ENCODE data around the gene PDGFRB. TPM values are rescaled to one million over a fixed set of nuclear protein-coding genes. Genes with fewer than 3 reads are reported as not detected.

PDGFRB gene
- total RNA-seq, 2 donors from 2014 or later: 8.6 to 18.1 TPM

DNA sequence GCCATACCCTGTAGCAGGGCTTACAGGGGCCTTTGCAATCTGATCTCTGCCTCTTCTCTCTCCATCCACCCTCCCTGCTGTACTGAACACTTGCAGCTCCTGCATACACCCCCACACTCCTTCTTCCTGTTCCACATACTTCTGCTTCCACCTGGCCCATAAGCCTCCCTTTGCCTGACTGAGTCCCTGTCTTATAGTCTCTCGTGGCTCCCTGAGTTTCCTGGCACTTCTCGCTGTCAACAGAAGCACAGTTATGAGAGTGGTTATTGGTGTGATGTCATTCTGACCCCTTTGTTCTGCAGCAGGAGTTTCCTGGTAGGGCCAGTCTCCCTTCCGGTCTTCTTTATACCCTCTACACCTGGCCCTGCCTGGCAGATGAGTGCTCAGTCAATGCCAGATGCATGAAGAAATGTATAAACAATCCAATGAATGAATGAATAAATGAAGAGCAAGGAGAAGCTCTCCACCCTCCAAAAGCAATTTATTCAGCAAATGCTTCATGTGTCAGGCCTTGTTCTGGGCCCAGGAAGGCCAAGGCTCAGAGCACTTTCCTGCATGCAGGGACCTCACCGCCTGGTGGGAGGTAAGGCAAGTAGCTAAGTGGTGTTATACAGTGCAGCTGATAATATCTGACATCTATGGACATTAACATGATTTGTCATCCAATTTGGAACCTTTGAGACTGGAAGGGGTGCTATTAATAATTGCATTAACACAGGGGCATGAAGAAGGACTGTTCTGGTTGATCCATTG is 48.8 kb downstream of the PDGFRB start:
- Histone ChIP-seq H3K27me3 (no peaks in the 10 kb centered on the region), H3K9ac (ENCODE audit: low read depth in 2 of 2, low read length in 2 of 2) (no peak overlapping the region), H3K4me3 (no peak overlapping the region), H3K27ac (peak overlapping the region; percentile 69), H3K4me1 (peaks cover 5% of the 10 kb centered on the region), H3K36me3 (no peaks in the 10 kb centered on the region), H3K9me3 (no peaks in the 10 kb centered on the region)
- intact Hi-C loops (cut with DNase I): no loop called here
- TF ChIP-seq, protein P1, sequence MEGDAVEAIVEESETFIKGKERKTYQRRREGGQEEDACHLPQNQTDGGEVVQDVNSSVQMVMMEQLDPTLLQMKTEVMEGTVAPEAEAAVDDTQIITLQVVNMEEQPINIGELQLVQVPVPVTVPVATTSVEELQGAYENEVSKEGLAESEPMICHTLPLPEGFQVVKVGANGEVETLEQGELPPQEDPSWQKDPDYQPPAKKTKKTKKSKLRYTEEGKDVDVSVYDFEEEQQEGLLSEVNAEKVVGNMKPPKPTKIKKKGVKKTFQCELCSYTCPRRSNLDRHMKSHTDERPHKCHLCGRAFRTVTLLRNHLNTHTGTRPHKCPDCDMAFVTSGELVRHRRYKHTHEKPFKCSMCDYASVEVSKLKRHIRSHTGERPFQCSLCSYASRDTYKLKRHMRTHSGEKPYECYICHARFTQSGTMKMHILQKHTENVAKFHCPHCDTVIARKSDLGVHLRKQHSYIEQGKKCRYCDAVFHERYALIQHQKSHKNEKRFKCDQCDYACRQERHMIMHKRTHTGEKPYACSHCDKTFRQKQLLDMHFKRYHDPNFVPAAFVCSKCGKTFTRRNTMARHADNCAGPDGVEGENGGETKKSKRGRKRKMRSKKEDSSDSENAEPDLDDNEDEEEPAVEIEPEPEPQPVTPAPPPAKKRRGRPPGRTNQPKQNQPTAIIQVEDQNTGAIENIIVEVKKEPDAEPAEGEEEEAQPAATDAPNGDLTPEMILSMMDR (IDR thresholded peaks at IDR 0.05): no peak
- DNase-seq: peak; percentile 61

DNA sequence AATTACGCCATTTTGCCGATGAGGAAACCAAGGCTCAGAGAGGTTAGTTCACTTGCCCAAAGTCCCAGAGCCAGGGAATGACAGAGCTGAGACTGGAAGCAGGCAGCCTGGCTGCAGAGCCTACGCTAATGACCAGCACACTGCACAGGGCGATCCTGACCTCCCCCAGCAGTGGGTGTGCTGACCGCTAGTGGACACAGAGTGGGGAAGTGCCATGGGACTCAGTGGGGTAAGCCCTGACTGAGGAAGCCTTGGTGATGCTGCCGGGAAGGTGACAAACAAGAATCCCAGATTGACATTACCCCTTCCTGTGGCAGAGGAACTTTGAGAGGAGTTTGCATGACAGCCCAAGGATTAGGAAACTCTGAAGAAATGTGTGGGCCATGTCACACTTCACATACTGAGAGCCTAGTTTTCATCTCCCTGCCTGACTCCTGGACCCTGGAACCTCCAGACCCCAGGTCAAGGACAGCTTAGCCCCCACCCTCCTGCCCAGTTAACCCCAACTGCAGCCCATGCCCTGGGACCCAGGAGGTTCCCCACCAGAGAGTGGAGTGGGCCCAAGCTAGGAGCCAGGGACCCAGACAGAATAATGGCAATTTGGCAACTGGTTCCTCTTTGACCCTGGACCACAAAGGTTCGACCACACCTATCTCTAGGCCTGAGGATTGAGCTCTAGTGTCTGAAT is 49.6 kb downstream of the PDGFRB start:
- Histone ChIP-seq H3K27me3 (no peaks in the 10 kb centered on the region), H3K9ac (ENCODE audit: low read depth in 2 of 2, low read length in 2 of 2) (no peak overlapping the region), H3K27ac (peak overlapping the region; percentile 69), H3K36me3 (no peaks in the 10 kb centered on the region), H3K9me3 (no peaks in the 10 kb centered on the region), H3K4me1 (peaks cover 5% of the 10 kb centered on the region), H3K4me3 (no peak overlapping the region)
- DNase-seq: no peak
- TF ChIP-seq, protein P1 (IDR thresholded peaks at IDR 0.05): no peak
- intact Hi-C loops (cut with DNase I): no loop called here

- H3K9me3 ChIP-seq: no peaks in the 10 kb centered on the region
- H3K9ac ChIP-seq (ENCODE audit: low read depth in 2 of 2, low read length in 2 of 2): no peak overlapping the region
- no peaks in the 10 kb centered on the region for H3K27me3 ChIP-seq
- intact Hi-C loops (cut with DNase I): no loop called here
- no peak for DNase-seq
- H3K27ac ChIP-seq: no peak overlapping the region
- peaks cover 5% of the 10 kb centered on the region for H3K4me1 ChIP-seq
- H3K36me3 ChIP-seq: no peaks in the 10 kb centered on the region
- H3K4me3 ChIP-seq: no peak overlapping the region
- TF ChIP-seq, protein P1 (IDR thresholded peaks at IDR 0.05): no peak
Measured at GRCh38 chr5:150104550-150104870, 51.1 kb downstream of the PDGFRB start.

DNA sequence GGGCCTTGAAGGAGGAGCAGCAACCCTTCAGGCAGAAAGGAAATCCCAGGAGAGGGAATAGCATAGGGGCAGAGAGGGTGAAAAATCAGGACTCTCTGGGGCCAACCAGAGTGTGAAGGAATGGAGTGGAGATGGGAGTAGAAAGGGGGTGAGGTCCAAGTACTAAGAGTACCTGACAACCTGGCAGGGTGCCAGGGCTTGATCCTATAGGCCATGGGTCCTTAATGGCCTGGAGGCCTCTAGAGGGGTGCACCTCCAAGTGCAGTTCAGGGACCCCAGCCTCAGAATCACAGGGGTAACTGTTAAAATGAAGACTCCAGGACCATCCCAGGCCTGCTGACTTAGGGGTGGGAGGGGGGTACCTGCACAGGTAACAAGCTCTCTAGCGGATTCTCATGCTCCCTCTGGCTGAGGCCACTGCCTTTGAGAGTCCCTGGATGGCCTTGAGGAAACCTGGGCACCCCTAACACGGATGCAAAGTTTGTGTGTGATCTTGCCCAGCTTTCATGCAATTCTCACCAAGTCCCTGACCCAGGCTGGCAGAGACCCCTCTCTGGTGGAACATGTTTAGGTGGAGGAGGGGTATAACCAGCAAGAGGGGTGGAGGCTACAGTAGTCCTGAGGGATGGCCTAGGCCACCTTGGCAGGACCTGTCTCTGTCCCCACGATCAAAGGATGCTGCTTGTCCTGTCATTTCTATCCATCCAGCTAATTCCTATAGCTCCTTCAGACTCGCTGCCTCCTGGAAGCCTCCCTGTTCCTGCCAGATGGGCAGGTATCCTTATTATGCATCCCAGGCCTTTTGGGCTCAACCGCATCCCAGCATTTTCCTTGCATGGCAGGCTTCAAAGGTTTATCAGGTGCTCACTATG is 51.7 kb downstream of the PDGFRB start:
- Histone ChIP-seq H3K27me3 (no peaks in the 10 kb centered on the region), H3K27ac (no peak overlapping the region), H3K36me3 (no peaks in the 10 kb centered on the region), H3K9ac (ENCODE audit: low read depth in 2 of 2, low read length in 2 of 2) (no peak overlapping the region), H3K4me1 (peaks cover 5% of the 10 kb centered on the region), H3K9me3 (no peaks in the 10 kb centered on the region), H3K4me3 (no peak overlapping the region)
- TF ChIP-seq, protein P1 (IDR thresholded peaks at IDR 0.05): no peak
- intact Hi-C loops (cut with DNase I): no loop called here
- DNase-seq: no peak

DNA sequence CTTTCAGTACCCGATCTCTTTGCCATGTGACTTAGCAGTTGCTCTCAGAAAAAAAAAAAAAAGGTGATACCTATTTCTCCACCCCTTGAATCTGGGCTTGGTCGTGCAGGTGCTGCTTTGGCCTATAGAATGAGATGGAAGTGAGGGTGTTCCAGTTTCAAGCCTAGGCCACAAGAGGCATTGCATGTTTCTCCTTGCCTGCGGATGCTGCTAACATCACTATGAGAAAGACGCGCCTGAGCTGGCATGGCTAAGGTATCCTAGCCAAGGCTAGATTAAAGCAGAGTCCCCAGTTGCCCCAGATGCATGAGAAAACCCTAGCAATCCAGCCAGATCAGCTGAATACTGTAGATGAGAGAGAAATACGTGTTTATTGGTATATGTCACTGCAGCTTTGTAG is 54.6 kb downstream of the PDGFRB start:
- peaks cover under 1% of the 10 kb centered on the region for H3K4me1 ChIP-seq
- DNase-seq: no peak
- TF ChIP-seq, protein P1 (IDR thresholded peaks at IDR 0.05): no peak
- no peak overlapping the region for H3K9ac ChIP-seq (ENCODE audit: low read depth in 2 of 2, low read length in 2 of 2)
- no peaks in the 10 kb centered on the region for H3K27me3 ChIP-seq
- no peak overlapping the region for H3K27ac ChIP-seq
- H3K4me3 ChIP-seq: no peak overlapping the region
- no peaks in the 10 kb centered on the region for H3K9me3 ChIP-seq
- H3K36me3 ChIP-seq: no peaks in the 10 kb centered on the region
- intact Hi-C loops (cut with DNase I): no loop called here
